Eye (tissue), 1 donor: Measurements from ENCODE around the gene HHIPL2.
A peak's percentile ranks its signal among the peaks of the same experiment; 100 is the strongest.

Experiments
- DNase-seq: peaks from one replicate; pipeline ENCODE4 v3.0.0-alpha.2; 2015

Gene HHIPL2

DNA sequence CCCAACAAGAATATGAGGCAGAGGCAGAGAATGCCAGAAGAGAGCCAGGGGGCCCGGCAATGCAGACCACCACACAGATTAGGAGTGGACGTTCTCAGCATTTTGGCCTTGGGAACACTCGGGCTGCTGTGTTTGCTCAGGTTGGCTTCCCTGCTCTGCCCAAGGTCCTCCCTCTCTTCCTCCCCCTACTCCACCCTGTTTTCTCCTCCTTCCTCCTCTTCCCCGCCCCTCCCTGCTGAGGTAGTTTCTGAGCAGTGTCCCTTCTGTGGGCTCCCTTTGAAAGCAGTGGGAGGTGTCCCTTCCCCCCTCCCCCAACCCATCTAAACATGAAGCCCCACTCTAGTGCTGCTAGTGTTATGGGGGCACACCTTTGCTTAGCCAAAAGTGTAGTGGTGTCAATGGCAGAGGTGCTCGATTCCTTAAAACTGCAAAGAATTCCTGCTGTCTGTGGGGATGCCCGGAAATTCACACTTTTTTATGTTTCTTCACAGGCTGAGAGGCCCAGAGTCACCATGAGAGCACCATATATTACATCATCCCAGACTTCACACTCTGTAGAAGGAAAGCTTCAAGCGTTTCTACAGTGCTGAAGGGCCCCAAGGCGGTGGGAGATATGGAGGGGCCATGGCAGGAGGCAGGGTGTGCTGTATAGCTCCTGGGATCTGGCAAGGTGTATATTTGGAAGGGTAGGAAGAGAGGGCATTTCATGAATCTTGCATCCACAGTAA lies at the start of gene HHIPL2:
Gene HHIPL2, minus strand, starts transcription at position 161 of the 728 bp plus-strand sequence. Its CDS starts 60 bp downstream, at position 101.
- no peak for DNase-seq

DNA sequence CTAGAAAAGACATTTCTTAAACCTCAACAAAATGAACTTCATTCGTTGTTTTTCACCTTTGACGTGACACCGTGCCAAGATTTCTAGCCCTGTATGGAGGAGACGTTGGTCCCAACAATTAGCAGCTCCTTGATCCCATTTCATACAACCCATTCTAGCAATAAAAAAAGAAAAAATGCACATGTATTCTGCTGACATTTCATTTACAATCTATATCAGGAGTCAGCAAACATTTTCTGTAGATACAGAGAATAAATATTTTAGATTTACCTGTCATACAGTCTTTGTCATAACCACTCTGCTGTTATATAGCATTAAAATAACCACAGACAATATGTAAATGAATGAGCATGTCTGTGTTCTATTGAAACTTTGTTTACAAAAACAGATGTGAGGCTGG lies 48.8 kb upstream of the HHIPL2 start:
- DNase-seq: no peak

DNA sequence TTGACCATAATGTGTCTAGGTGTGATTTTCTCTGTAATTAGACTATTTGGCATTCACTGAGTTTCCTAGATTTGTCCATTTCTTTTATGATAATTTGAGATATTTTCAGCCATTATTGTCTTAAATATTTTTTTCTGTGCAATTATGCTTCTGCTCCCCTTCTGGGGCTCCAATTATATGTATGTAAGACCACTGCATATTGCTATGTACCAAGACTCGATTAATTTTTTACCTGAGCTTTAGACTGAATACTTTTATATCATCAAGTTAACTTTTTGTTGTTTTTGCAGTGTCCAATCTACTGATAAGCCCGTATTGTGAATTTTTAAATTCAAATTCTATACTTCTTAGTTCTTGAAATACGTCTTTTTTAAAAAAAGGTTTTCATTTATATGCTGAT lies 46.9 kb upstream of the HHIPL2 start:
- DNase-seq: no peak

DNA sequence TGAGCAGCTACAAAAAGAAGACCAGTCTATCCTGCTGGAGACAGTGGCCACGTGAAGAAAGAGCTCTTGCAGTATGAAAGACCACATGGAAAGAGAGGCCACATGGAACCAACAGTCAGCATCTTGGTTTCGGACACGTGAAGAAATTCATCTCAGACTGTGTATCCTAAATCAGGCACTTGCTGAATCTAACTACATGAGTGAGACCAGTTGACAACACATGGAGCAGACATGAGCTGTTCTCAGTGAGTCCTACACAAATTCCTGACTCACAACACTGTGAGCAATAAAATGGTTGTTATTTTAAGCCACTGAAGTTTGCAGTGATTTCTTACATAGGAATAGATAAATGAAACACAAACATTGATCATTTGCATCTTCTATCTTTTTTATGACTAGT lies 44.3 kb upstream of the HHIPL2 start:
- no peak for DNase-seq

DNA sequence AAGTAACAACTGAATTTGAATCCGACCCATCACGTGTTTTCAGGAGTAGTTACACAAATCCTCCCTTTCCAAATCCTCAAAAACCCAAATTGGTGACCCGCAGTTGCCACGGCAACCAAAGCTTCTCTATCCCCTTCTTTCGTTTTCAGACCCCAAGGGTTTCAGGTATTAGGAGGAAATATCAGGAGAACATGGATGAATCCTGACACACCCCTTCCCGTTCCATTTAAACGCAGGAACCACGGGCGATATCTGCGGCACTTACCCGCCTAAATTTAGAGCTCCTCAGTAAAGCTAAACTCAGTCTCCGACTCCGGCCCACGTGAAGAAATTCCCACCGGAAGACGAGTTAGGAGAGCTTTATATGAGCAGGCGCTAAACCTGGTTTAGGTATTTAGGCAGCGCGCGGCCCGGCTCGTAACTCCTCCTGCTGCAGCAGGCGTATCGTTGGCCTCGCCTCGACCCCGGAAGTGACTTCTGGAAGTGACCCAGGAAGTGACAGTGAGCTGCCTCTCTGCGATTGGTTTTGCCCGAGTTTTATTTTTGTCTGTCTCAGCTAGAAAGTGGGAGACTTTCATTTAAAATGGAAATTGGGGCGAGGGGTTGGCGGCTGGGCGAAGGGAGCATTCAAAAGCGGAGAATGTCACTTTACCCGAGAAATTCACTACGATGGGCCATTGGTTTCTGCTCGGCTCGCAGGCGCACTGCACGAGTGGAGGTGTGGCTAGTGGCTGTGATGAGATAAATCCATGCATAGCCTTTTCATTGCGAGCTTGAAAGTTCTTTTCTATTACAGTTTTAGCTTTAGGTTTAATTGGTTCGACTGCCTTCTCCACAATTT lies 41.8 kb upstream of the HHIPL2 start, which contains the start of gene TAF1A:
Gene TAF1A, minus strand, starts transcription at position 472 of the 841 bp plus-strand sequence.
- DNase-seq: peak; percentile 96

DNA sequence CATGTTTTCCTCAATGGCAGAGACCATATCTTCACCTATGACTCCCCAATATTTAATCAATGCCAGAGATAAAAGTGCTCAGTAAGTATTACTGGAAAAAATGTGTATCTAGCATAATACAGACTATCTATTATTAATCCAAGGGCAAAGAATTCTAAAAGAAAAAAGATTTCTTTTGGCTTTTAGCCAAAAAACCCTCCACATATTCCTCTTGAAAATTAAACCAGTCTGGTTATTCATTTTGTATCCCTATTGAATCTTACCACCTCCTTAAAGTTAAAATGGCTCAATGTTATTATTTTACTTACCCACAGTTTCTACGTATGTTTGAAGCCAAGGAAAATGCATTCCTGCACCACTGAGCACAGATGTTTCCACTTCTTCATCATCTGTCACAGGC lies 40.2 kb upstream of the HHIPL2 start:
- peak; percentile 2 for DNase-seq

DNA sequence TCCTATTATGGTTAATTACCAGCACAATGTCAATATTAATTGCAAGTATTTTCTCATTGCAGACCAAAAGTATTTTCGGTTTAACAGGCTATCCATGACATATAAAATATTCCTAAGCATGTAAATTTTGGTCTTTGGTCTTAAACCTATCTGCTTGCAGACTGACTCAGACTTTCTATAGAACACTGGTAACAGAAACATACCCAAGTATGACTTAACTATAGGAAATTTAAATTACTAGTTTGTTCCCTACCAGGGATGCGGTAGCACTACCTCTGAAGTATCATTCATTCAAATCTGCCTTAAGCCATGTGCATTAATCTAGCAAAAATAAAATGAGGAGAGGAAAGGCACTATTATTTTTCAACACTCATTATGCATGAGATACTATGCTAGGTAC lies 38.9 kb upstream of the HHIPL2 start:
- DNase-seq: no peak

DNA sequence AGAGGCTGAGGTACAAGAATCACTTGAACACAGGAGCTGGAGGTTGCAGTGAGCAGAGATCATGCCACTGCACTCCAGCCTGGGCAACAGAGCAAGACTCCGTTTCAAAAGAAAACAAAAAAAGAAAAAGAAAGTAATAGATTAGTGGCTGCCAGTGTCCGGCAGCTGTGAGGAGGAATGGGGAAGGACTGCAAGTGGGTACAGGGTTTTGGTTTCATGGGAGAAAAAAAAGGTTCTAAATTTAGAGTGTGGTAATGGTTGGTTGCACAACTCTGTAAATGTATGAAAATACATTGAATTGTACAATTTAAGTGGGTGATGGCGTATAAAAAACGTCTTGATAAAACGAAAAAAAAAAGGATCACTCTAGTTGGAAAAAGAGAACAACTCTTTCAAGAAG lies 35.2 kb upstream of the HHIPL2 start:
- no peak for DNase-seq

DNA sequence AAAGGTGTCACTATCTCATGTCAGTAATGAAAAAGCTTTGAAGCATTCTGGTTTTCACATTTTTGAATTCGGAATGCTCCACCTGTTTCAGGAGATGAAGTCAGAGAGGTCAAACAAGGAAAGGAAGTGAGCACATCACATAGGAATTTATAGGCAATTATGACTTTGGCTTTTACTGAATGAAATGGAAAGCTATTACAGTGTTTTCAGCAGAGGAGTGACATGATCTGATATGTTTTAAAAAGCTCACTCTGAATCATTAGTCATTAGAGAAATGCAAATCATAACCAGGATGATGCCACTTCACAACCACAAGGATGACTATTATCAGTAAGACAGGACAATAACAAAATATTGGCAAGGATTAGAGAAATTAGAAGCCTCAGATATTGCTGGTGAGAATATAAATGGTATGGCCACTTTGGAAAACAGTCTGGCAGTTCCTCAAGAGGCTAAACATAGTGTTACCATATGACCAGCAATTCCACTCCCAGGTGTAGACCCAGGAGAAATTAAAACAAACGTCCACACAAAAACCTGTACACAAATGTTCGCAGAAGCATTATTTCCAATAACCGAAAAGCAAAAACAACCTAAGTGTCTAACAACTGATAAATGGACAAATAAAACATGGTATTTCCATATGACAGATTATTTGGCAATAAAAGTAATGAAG lies 34.3 kb upstream of the HHIPL2 start:
- DNase-seq: no peak

DNA sequence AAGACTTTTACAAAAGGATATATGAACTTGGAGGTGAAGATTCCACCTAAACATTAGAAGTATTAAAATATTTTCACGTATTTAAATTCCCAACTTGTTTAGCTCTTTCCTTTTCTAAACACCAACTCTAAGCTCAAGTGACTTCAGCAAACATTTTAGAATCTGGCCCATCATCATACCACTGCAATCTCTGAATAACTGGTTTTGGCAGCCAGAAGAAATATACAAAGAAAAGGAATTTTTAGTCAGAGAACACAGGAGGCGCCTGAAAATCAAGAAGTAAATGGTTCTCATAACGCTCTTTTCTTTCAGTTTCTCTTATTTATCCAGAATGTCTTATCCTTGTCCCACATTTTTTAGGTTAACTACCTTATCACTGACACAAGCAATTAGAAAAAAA lies 31.4 kb upstream of the HHIPL2 start:
- no peak for DNase-seq

DNA sequence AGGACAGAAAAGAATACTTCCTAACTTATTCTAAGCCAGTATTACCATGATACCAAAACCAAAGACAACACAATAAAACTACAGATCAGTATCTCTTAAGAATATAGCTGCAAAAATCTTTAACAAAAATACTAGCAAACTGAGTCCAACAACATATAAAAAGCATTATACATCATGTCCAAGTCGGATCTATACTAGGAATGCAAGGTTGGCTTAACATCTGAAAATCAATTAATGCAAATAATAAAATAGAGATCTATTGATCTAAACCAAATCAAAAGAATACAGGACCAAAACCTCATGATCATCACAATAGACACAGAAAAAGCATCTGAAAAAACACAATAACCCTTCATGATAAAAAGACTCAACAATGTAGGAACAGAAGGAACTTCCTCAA lies 22.9 kb upstream of the HHIPL2 start:
- no peak for DNase-seq

DNA sequence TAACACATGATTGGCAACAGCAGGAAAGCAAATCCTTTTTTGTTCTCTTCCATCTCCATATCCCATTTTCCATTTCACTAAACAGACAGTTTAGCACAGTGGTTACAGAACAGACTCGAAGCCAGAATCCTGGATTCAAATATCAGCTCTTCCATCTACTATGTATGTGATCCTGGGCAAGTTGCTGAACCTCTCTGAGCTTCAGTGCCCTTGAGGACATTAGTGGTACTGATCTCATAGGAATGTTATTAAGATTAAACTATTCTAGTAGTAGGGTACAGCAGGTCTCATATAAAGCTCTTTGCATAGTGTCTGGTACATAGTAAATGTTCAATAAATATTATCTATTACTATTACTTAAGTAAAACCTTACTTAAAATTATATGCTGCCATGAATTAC lies 13.8 kb upstream of the HHIPL2 start:
- no peak for DNase-seq

DNA sequence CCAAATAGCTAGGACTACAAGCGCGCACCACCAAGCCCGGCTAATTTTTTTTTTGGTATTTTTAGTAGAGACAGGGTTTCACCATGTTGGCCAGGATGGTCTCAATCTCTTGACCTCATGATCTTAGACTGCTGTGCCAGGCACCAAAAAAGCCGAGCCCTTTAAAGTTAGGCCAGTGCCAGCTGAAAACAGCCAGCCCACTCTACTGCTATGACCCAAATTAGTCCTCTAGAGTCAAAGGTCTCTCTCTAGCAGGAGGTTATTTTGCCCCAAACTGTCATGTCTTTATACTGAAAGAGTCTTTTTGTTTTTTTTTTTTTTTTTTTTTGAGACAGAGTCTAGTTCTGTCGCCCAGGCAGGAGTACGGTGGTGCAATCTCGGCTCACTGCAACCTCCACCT lies 9.7 kb upstream of the HHIPL2 start:
- no peak for DNase-seq

DNA sequence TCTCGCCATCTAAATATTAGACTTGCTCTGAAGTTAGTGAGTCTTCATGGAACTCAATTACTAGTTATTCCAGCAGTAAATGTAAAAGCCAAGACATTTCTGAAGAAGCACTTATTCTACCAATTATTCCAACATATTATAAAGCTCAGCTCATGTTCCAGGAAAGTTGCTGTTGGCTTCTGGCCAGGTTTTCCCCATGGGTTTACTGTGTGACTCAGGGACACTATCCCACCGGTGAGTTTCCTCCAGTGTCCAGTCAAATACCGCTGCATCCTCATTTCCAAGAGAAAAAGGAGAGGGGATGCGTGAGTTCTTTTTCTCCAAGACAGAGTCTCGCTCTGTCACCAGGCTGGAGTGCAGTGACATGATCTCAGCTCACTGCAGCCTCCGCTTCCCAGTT lies 9.2 kb upstream of the HHIPL2 start:
- DNase-seq: no peak

DNA sequence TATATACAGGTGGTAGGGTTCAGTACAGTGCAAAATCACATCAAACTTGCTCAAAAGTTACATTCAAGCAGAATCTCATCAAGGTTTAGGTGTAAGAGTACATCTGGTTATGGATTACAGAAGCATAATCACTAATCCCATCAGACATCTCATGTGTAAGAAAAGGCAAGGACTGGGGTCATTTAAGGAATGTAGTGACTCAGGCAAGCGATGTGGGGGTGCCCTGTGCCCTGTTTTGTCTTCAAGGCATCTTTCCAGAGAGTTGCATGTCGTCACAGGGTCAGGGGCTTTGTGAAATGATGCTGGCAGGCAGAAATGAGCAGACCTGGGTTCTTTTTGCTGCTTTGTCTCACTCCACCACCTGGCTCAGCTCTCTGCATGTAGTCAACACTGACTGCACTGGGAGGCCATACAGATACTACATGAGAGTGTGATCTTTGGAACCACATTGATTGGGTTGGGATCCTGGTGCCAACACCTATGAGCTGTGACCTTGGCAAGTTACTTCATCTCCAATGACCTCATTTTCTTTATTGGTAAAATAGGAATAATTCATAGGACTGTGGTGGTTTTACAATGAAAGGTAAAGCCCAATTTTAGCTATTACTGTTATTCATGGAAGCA lies 8.2 kb upstream of the HHIPL2 start:
- DNase-seq: peak; percentile 8

DNA sequence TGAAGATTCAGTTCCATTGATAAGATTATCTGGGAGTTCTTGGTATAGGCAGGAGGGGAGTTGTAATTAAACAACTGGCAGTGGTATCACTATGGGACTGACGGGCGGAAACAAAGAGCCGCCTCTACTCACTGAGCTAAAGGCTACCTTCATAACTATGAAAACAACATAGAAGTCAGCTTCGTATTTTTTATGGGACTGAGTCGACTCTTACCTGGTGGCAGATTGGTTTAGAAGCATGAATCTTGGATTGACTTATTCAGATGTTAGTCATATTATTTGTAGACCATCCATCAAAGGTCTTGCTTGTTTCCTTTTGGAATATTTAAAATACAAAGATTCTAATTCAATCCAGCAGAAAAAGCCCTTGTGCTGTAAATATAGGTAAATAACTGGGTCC lies 6.3 kb upstream of the HHIPL2 start:
- DNase-seq: no peak

DNA sequence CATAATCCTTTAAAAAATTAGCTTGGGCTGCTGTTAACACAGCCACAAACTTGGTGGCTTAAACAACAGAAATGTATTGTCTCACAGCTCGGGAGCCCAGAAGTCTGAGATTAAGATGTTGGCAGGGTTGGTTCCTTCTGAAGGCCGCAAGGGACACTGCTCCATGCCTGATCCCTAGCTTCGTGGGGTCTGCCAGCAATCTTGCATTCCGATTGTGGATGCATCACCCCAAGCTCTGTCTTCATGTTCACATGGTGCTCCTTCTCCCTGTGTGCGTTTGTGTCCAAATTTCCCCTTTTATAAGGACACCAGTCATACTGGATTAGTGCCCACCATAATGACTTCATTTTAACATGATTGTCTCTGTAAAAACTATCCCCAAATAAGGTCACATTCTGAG lies 5.0 kb upstream of the HHIPL2 start:
- DNase-seq: no peak

DNA sequence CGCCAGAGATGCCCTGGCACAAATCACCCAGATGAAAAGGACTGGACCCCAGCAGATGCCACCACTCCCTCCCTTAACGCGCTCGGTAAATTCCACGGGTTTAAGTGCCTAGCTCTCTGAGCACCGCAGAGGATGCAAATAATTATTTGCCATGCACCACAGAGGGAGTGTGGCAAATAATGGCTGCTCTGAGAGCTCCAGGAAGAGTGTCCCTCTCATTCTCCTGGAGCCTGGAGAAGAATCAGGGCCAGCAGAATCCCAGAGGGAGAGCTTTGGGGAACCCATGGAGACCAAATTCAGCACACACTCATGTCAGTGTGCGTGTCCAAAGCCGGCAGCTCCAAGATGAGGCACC lies 667 bp downstream of the HHIPL2 start:
- DNase-seq: no peak

DNA sequence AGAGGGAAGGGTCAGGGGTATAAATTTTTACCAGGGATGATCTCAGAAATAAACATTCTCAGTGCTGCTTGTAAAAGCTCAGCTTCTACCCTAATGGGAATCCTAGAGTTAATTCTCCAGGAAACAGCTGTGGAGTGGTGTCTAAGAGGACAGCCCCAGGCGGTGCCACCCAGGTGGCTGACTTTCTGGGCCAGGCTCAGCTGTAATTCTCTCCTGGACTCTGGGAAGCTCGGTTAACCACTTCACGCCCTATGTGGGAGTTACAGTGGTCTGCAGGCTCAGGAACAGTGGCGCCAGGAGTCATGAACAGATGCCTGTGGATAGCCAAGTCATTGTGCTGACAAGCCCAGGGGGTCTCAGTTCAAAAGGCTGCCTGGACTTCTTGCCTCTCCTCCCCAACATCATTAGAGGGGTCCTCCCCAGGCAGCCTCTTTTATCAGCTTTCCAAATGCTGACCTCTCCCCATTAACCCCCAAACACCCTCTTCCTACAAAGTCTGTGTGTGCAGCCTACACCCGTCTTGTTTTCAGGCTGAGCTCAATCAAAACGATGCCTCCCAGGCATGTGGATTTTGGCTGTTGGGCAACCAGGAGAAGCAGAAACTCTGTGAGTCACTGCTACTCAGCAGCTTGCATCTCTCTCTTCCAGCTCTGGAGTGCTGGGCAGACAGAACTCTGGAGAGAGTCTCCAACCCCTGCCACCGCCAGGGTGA lies 1.2 kb downstream of the HHIPL2 start:
- DNase-seq: peak; percentile 64

DNA sequence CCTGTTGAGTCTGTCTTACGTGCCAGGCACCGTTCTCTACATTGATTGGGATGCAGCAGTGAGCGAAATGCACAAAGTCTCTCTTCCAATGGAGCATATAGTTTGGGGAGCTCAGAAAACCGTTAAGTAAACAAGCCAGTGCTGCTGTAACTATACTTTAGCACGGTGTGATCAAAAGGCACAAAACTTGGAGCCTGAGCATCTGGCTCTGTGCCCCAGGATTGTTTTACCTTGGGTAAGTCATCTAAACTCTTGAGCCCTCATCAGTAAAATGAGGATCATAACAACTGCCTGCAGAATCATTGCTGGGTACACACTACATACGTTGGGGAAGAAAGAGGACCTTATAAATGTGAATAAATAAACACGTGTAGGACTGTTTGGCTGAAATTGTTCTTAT lies 1.8 kb downstream of the HHIPL2 start:
- no peak for DNase-seq

DNA sequence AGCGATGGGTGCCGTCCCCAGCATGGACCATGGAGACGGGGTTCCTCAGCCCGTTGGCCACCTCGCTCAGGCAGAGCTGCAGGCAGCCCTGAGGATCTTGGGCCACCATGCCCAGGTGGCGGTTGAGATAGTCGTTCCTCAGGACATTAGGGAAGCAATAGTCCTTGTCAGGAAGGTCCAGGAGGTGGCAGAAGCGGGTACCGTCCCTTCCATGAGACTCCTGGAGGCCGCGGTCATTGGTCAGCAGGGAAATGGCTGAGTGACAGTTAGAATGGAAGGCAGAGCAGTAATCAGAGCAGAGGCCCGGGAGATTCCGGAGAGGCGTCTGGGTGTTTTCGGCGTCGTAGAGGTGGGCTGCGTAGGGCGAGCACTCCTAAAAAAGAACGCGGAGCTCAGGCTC lies 4.1 kb downstream of the HHIPL2 start:
- no peak for DNase-seq

DNA sequence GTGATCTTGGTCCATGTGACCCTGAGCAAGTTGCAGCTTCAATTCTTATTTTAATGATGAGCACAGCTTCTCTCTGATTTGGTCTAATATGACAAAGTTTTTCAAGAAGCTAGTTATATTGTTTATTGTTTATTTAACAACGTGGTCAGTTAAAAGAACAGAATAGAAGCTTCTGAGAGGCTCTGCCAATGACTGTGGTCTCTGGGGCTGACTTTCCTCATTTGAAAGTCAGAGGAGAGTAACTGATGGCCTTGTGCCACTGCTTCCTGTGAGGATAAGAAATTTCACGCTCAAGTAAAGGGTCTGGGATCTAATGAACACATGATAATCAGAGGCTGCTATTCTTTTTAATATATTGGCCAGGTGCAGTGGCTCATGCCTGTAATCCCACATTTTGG lies 7.3 kb downstream of the HHIPL2 start:
- no peak for DNase-seq
